Renal pelvis (tissue), 4 donors: ENCODE data around the gene PHACTR1. TPM values are rescaled to one million over a fixed set of nuclear protein-coding genes. Genes with fewer than 3 reads are reported as not detected.

Source experiments
- DNase-seq: peaks from one replicate; pipeline ENCODE4 v3.0.0-alpha.2; 2013
- polyA plus RNA-seq, 3 donors: library from polyadenylated mRNA; unstranded; fragments of 120-200 nt; gene quantifications; one replicate each; pipeline ENCODE4 v1.2.1, GENCODE V29; 2013; ENCODE audit not compliant: insufficient read length in 3 of 3

Gene PHACTR1
- polyA plus RNA-seq, 3 donors = 12.5 to 23.6 (median 17.9) TPM

GRCh38 chr6:12845224-12846004, 128.8 kb downstream of the PHACTR1 start:
- DNase-seq = no peak

DNA sequence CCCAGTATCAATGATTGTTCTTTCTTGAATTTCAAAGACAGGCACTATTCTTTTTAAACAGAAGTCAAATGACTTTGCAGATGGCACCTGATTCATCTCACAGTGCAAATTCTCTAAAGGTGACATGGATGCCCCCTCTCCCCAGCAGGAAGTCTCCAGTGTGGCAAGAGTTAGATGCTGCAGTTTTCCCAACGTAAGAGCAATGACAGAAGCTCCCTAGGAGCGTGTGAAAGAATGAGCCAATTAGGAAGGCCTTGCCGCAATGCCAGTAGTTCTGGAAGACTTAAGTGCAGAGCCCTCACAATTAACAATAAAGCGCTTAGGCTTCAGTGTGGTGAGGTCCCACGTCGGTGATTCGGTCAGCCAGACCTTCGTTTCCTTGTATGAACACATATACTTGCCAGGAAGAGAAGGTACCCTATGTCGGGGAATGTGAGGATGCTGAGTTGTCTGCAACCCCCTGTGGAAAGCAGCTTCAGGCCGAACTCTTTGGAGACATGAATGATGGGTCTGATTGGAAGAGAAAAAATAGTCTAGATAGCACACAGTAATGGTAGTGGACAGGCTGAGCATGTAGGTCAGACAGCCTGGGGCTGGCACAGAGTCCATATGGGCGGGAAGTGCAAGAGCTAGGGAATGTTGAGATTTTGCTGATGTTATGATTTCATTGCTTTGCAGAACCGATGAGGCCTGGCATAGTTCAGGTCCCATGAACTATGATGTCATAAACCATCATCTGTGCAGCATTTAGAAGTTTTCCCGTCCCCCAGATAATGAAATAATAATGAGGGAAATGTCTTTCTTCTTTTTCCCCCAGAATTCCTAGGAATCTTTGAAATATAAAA, 132.6 kb downstream of the PHACTR1 start:
- no peak for DNase-seq

DNA sequence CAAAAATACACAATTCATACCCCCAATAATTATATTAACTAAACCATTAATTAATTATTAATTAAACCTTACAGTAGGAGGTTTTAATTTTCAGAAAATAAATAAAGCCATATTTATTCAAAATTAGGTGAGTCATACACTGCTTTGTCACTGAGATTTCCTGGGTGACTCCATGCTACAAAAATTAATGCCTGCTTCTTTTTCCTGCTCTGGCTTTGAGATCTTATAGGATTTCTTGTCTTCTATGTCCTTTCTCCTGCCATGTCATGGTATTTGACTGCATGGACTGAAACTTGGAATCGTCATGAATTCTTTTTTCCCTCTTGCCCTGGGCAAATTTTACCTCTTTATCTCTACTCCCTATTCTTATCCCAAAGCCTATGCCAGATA, 133.2 kb downstream of the PHACTR1 start:
- DNase-seq = no peak

DNA sequence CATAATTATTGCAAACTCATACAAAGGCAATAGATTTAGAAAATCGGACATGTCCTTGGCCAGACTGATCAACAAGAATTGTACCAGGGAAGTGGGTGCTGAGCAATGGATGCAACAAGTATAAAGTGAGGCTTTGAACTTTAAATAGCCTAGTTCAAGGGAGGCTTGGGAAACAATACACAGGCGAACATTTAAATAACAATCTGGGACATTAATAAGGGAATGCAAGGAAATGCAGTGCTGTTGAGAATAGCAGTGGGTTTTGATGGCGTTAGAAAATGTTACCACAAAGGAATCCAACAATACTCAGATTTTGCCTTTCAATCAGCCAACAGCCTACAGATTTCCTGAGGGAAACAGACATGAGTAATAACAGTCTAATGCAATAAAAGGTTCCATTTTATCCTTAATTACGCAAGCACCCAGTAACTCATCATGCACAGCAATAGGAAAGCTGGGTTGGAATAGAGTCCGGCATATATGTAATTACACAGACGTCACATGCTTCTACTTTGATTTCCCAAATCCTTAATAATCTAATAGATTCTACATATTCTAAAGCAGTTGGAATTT, 134.6 kb downstream of the PHACTR1 start:
- DNase-seq = no peak

GRCh38 chr6:12861603-12862002, 145.0 kb downstream of the PHACTR1 start:
- no peak for DNase-seq

- DNase-seq = no peak
These were observed 148.6 kb downstream of the PHACTR1 start for GRCh38 chr6:12865117-12865516.

DNA sequence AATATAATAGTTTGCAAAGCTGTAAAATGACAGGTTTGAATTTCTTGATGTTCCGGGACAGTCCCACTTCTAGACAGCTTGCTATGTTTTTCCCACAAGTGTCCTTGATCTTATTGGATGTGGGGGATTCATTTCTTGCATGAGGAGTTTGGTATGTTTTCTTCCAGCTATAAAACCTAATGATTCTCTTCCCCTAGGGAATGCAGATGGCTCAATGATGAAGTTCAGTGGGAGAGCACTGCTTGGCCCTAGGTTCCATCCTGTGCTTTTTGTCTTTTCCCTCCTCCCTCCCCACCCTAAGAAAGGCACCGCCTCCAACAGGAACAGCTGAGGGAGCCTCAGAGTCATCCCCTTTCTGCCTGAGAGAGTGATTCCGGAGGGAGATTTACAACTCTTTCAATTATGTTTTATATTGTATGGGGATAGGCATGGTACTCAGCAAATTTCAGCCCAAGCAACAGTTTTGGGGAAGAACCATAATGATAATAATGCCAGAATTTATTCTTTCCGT, 149.2 kb downstream of the PHACTR1 start:
- no peak for DNase-seq

GRCh38 chr6:12866422-12867029, 150.0 kb downstream of the PHACTR1 start:
- DNase-seq = no peak

GRCh38 chr6:12869816-12870432, 153.4 kb downstream of the PHACTR1 start:
- DNase-seq = no peak

DNA sequence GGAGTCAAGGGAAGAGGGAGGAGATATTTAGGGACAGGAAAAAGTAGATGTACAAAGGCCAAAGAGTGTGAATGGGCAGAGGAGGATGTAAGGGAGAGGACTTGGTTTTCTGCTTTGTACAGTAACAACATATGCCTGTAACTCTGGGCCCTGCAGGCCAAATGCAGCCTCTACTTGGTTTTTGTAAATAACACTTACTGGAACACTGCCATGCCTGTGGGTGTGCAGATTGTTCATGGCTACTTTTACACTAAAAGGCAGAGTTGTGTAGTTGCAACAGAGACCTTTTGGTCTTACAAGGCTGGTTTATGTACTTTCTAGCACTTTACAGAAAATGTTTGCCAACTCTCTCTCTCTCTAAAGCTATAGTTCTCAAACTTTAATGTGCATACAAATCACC, 157.1 kb downstream of the PHACTR1 start:
- no peak for DNase-seq

DNA sequence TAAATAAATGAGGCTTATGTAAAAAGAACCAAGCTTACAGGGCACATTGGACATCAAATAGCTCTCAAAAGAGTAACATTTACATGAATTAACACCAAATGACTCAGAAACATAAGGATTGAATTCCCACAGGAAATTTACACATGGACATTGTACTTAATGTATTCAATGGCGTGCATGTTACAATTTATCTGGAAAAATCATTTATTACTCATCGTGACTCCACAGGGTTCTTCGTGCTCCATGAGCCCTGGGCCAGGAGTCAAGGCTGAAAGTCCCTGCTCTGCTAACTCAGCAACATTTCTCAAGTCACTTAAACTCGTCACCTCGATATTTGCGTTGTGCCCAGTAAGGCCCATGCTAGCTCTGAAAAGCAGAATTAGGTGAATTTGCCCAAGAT, 158.5 kb downstream of the PHACTR1 start:
- no peak for DNase-seq

GRCh38 chr6:12878741-12879140, 162.2 kb downstream of the PHACTR1 start:
- no peak for DNase-seq

- no peak for DNase-seq
These were observed 166.3 kb downstream of the PHACTR1 start for GRCh38 chr6:12882761-12883290.

GRCh38 chr6:12884983-12885382, 168.4 kb downstream of the PHACTR1 start:
- no peak for DNase-seq

- peak; percentile 39 for DNase-seq
These were observed 170.6 kb downstream of the PHACTR1 start for GRCh38 chr6:12886961-12887775.

- DNase-seq = no peak
These were observed 173.7 kb downstream of the PHACTR1 start for GRCh38 chr6:12890171-12890790.

- DNase-seq = no peak
These were observed 175.0 kb downstream of the PHACTR1 start for GRCh38 chr6:12891595-12891994.

DNA sequence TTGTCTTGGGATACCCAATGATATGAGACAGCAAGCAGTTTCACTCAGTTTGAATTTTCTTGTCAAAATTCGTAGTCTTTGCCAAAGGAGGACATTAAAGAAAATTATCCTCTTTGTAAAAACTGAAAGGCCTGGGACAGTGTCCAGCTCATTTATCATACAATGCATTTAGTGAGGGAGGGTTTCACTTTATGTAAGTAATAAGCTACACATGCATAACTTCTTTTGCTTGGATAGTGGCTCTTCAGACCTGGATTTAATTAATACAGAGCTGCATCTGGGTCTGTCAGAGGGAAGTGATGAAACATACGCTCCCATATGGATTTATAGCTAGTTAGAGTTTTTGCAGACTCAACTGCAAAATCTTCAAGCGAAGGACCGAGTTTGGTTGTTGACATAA, 175.6 kb downstream of the PHACTR1 start:
- no peak for DNase-seq

- no peak for DNase-seq
These were observed 176.5 kb downstream of the PHACTR1 start for GRCh38 chr6:12893036-12893435.

GRCh38 chr6:12895721-12896120, 179.2 kb downstream of the PHACTR1 start:
- DNase-seq = no peak
